HG03460 (cell line): Measurements from ENCODE around the gene CISTR.
"Not testable (repeated sequence)": the region's sequence is repeated elsewhere in the genome, so short reads cannot be mapped to it uniquely, and the experiment has no call there.

ENCODE experiments used
- ATAC-seq: cut with Tn5 transposase; IDR thresholded peaks from one replicate; pipeline ENCODE4 v1.9.1; 2021; ENCODE audit not compliant: unreplicated experiment

The CISTR gene

DNA sequence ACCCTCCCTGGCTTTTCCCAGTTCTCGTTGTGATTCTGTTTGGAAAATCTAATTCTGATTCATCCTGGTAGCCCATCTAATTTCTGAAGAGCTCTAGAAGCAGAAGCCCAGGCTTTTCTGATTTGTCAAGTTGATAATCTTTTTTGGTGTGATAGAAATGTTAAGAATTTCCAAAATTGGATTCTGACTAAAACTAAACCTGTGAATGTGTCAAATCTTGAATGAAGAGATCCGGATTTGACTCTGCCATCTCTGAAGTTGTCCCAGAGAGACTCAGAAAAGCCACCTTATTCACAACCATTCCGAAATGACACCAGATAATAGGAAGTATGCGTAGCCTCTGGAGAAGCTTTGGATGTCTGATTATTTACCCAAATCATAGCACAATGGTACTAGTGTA lies 12.8 kb upstream of the CISTR start:
- no peak for ATAC-seq

GRCh38 chr12:53762793-53763192 lies 11.0 kb upstream of the CISTR start:
- not testable (repeated sequence) for ATAC-seq

DNA sequence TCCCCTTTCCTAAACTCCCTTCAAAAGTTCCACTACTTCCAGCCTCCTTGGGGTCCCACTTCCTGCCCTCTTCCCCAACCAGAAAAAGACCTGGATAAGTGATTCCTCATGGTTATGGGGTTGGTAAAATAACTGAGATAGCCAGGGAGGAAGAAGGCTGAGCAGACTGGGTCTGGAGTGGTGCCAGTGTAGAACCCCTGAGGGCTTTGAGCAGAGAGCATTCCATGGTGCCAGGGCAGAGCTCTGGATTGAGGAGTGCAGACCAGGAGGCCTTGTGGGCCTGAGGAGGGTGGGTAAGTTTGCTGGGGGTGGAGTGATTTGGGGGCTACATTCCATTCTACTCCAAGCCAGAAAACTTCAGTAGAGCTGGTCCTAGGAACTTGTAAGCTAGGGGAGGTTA lies 9.5 kb upstream of the CISTR start:
- ATAC-seq = no peak

DNA sequence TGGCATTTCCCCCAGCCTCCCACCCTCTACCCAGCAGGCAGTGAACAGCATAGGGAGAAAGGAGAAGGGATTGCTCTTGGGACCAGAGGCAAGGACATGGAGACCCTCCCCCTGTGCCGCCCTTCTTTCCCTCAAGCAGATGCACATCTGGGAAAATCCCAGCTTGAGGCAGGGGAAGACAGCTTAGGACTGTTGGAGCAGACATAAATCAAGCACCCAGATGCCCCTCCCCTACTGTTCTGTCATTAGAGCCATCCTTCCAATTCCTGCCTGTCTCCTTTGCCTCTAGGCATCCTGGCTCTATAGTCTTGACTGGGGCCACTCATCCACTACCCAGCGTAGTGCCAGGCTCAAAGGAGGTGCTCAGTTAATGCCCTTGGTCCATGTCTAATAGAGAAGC lies 7.5 kb upstream of the CISTR start:
- no peak for ATAC-seq

DNA sequence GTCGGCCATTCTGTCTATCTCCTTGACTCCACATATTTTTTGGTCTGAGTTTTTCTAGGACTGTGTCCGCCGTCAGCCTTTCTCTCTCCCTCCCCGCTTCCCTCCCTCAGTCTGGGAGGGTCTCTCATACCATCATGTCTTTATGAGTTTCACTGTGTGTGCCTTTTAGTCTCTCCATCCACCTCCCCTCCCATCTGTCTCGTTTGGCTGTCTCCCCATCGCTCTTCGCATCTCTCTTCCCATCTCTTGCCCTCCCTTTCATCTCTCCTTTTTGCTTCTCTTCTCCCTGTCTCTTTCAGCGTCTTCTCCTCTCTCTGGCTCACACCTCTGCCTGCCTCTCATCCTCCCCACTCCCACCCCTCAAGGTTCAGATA lies 6.9 kb upstream of the CISTR start:
- no peak for ATAC-seq

DNA sequence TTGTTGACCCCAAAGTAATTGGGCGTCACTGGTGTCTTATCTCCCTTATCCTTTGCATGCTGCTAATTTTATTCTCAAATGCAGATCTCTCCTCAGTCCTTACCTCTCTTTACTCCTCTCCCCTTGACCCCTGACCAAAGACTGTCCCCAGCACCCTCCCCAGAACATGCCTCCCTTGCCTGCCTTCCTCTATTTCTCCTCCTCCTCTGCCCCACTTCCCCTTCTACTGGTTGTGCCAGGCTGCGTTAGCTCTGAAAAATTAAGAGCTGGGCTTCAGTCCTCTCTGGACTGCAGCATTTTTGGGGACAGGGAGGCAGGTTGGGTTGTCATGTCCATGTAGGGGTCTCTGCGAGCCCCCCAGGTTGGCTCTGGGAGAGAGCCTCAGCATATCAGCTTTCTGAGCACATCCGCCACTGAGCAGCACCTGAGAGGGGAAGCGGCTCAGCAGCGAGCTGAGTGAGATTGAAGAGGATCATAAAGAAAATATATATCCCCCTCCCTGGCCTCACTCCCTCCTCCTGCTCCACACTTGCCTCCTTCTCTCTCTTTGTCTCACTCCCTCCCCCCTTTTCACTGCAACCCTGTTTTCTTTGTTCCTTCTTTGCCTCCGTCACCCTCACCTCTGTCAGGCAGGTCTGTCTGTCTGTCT lies 6.4 kb upstream of the CISTR start:
- no peak for ATAC-seq

DNA sequence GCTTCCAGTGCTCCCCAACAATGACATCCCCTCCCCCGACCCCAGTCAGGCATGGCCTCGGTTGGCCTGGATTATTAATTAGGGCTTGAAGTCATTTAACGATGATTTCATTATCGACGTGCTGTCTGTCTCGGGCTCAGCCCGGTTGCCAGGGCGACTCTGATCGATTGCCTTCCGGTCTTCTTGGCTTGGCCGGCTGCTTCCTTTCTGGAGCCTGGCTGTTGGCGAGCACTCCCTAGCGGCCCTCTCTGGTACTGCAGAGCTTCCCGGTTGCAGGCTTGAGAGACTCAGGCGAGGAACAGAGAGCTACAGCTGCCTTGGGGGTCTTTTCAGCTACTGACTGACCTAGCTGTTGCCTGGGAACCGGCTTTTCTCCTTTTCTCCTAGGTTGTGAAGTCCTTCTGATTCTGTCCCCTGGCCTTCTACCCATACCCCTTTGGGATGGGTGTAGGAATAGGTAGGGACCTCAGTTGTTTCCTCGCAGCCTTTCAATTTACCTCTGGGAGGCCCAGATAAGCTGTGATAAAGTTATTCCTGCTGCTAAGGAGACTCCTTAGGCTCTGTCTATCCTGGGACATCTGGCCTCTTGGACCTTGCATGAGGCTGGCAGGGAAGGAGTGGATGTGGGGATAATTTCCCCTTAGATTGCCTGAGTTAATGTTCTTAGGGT lies 5.5 kb upstream of the CISTR start:
- peak; percentile 58 for ATAC-seq

DNA sequence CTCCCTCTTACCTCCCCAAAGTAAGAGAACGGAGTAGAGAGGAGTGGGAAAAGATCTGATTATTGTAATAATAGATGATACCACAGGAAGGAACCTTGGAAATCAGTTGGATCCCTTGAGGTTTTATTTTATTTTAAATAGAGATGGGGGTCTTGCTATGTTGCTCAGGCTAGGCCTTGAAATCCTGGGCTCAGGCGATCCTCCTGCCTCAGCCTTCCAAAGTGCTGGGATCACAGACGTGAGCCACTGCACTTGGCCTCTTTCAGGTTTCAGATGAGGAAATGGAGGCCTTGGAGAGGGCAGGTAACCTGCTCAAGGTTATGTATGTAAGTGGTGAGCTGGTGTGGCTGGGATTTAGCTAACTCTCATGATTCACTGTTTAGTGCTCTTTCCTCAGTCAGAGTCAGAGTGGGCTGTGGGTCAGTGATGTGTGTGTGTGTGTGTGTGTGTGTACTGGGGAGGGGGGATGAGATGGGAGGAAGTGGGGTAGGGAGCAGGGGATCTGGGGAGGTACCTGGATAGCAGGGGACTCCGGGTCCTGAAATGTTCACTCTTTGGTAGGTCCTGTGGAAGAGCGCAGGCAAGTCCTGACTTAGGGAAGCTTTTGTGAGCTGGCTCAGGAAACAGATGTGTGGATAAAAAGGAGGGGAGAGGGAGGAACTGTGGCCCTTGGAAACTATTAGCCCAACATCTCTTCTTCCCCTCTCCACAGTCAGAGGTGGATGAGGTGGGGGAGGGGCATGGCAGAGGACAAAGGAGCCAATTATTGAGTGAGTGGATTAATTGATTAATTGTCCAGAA lies 4.7 kb upstream of the CISTR start:
- ATAC-seq = no peak

DNA sequence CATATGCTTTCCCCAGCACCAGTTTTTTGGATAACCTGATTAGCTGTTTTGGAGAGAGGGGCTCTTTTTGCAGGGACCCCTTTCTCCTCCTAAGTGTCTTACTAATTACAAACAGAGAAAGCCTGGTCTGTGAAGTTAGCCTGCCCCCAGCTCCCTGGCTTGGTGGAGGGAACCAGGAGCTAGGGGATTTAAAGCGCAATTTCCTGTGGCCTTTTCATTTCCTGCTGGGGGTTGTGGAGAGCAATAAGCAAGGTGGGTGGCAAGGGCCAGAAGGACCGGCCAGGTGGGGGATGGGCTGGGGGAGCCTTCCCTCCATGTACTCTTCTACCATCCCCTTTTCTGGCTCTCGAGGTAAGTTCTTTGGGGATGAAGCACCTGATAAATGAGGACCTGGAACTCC lies 4.1 kb upstream of the CISTR start:
- ATAC-seq = no peak

DNA sequence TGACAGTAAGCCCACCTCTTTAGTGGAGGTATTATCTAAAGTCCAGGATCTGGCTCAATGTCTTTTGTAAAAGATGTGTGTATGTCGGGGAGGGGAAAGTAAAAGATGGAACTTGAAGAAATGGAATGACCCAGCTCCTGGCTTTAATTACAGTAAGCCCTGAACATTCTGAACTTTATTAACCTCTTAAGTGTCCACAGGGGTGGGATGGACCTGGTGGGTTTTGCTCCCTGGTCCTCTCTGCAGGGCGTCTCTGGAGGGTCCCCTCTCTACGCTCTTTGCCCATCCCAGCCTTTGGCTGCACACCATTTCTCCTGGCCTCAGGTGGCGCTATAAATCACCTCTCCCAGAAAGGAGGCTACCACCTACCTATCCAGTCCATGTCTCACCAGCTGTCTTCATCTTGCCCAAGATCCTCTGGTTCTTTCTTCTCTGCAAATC lies 3.7 kb upstream of the CISTR start:
- no peak for ATAC-seq

DNA sequence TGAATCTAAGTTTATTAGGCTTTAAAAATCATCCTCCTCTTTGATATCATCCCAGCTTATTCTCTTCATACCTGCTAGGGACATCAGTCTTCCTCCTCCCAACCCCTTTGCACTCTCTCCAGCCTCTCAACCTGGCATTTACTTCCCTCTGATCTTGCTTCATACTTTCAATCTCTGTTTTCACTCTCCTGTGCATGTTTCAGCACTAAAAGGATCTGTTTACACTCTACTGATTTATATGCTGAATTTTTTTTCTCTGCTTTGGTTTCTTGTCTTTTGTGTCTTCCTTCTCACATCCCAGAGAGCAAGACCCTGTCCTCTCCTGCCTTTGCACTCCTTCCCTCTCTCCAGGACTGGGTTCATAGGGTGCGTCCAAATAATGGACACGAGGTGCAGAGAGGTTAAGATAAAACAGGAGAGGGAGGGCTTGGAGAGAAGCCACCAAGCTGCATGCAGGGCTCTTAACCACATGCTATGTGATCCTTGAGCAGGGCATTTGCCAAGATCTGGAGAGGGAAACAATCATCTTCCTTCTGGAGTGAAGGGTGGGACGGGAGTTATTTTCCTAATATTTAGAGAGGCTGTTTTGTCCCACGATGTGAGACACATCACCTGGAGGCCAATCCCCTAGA lies 3.0 kb upstream of the CISTR start:
- ATAC-seq = no peak

DNA sequence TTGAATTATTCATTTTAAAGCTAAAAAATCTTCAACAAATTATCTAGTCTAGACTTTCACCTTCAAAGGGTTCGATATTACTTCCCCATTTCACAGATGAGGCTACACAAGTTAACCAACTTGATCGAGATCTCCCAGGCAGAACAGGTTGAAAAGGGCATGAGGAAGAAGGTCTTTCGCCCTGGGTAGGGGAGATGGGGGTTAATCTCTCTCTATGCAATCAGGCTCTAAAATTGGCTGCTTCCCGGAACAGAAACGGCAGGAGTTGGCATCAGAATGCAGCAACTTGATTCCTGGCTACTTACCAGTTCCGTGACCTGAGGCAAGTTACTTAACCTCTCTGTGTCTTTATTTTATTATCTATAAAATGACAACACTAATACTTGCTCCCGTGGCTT lies 2.4 kb upstream of the CISTR start:
- no peak for ATAC-seq

- ATAC-seq = no peak
These were observed 842 bp upstream of the CISTR start for GRCh38 chr12:53752621-53753020.

GRCh38 chr12:53752192-53752601 lies 418 bp upstream of the CISTR start:
- ATAC-seq = no peak

GRCh38 chr12:53750812-53751335 lies 905 bp downstream of the CISTR start:
- ATAC-seq = no peak

DNA sequence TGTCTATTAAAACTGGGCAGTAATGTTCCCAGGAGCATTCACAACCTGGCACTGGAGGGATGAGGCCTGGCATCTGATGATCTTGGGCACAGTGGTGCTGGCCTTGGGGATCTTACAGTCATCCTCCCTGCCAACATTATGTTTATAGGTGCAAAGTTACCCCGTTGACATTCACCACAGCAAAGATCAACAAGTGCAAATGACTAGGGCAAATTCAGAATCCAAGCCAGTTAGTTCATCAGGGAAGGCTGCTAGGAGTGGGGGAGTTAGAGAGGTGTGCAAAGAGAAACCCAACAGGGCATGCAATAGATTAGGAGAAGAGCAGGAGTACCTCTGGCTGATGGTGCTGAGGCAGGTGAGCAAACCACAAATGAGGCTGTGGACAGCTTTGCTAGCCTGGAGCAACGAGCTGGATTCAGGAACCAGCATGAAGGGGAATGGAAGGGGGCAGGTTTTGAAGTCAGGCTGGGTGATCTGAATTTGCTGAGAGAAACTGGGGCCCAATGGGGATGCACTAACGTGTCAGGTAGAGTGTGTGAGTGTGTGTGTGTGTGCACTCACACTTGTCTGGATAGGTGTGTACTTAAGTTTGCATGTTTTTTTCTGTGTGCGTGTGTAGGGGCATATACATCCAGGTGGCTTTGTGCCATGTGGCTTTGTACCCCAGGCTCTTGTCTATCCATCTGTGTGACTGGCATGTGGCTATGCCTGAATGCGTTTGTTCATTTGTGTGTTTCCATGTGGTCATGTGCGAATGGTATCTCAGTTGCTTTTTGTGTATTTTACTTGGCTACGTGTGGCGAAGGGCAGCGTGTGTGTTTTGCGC lies 1.6 kb downstream of the CISTR start:
- ATAC-seq = no peak

DNA sequence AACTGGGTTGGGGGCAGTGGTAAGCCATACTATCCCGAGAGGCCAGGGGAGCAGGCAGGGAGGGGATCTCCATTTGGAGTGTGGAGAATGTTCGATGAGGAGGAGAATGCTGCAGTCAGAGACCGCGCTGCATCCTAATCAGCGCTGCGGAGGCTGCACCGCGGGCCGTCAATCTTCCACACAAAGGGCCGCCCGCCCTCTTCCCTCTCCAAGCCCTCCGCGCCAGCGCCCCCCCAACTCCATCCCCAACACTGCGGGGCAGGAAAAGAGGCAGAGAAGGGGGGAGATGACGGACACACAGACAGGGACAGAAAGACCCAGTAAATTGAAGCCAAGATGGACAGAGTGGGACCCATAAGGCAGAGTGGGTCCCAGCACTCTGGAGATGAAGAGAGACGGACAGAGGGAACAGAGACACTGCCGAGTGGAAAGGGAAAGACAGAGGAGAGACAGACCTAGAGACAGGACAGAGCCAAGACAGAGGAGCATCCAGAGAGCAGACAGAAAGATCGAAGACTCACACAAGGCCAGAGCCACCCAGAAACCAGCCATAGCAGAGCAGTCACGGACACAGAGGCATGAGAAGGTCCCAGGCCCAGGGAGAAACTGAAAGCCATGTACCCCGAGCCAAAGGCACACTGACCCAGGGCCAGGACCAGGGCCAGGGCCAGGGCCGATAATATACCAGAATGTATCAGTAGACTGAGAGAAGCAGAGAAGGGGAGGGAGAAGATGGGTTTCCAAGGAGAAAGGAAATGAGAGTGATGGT lies 3.5 kb downstream of the CISTR start:
- no peak for ATAC-seq

- ATAC-seq = no peak
These were observed 4.7 kb downstream of the CISTR start for GRCh38 chr12:53747095-53747494.

- ATAC-seq = no peak
These were observed 5.1 kb downstream of the CISTR start for GRCh38 chr12:53746592-53747092.

GRCh38 chr12:53744751-53745150 lies 7.0 kb downstream of the CISTR start:
- no peak for ATAC-seq
